ENCODE measurements around the gene KRT23. TPM values are rescaled to one million over a fixed set of nuclear protein-coding genes. Genes with fewer than 3 reads are reported as not detected.

The KRT23 gene
- total and polyA plus RNA-seq, 2 of the 4 experiments (the other 2 are of a cell fraction): 0.36 to 0.39 TPM

DNA sequence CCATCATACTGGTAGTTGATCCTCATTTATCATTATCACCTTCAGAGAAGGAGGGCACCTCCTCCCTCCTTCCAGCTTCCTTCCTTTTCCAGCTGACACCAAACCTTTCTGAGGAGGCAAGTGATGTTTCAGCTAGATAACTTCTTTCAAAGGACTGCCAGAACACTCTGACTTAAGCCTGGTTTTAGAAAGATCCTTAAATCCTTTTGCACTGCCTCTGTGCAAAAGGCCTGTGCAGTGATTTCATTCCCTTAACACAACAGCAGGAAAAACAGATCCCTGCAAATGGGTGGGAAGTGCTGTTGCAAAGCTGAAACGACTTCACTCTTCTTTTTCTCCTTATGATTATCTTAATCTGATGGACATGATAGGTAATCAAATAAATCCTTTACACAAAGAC lies 7.1 kb upstream of the KRT23 start:
- TF ChIP-seq RAD21 (IDR thresholded peaks at IDR 0.05; ENCODE audit: low read length) (no peak), FOS (IDR thresholded peaks at IDR 0.05; ENCODE audit: low read depth, low read length) (no peak)
- Histone ChIP-seq H3K14ac (replicated peaks; ENCODE audit: low read depth, low read length) (no peak overlapping the region), H2AK5ac (ENCODE audit: low read depth, low read length) (no peak overlapping the region), H3K4me1 (ENCODE audit: control insufficient read depth, insufficient read depth, low read length) (no peaks in the 10 kb centered on the region; the same call in 1 of the 2 replicates), H3K9me1 (ENCODE audit: insufficient read depth, low read length) (no peaks in the 10 kb centered on the region), H3K27me3 (ENCODE audit: control insufficient read depth, insufficient read depth, low read length) (no peaks in the 10 kb centered on the region), H3K9ac (ENCODE audit: low read depth, low read length) (no peak overlapping the region), H3K4me2 (ENCODE audit: low read depth, low read length) (no peak overlapping the region), H4K91ac (ENCODE audit: insufficient read depth, low read depth, low read length) (no peak overlapping the region), H2BK20ac (ENCODE audit: low read depth, low read length) (no peak overlapping the region), H2BK5ac (ENCODE audit: low read depth, low read length, poor library complexity, severe bottlenecking) (no peak overlapping the region), H2BK15ac (ENCODE audit: low read depth, low read length) (no peak overlapping the region), H3K23ac (ENCODE audit: low read depth, low read length) (no peak overlapping the region), H3K56ac (ENCODE audit: extremely low read depth, insufficient read depth, low read length) (no peak overlapping the region), H4K8ac (ENCODE audit: low read depth in 2 of 2, low read length in 2 of 2) (no peak overlapping the region), H4K5ac (ENCODE audit: low read depth, low read length) (no peak overlapping the region), H4K20me1 (ENCODE audit: insufficient read depth, low read length) (no peaks in the 10 kb centered on the region), H2AFZ (replicated peaks; ENCODE audit: low read length, poor library complexity) (no peak overlapping the region), H2BK120ac (ENCODE audit: low read depth, low read length) (no peak overlapping the region), H2AK9ac (replicated peaks; ENCODE audit: low read depth, low read length, poor library complexity) (no peak overlapping the region), H3K79me1 (ENCODE audit: low read depth in 1 of 2, low read length in 2 of 2) (no peaks in the 10 kb centered on the region), H3K4ac (ENCODE audit: low read depth, low read length) (no peak overlapping the region), H3K9me3 (ENCODE audit: control insufficient read depth, insufficient read depth, low read length) (no peaks in the 10 kb centered on the region), H3K18ac (ENCODE audit: low read depth, low read length) (no peak overlapping the region), H3K36me3 (ENCODE audit: control insufficient read depth, insufficient read depth, low read length) (no peaks in the 10 kb centered on the region), H3K4me3 (ENCODE audit: insufficient read depth, low read depth, low read length) (no peak overlapping the region), H3K27ac (ENCODE audit: insufficient read depth, low read length) (no peak overlapping the region)
- POLR2A ChIA-PET (ENCODE audit: unreplicated experiment): no interaction called here
- no TSS peak for BruUV-seq (replicated peaks)
- no peak for DNase-seq
- in situ Hi-C loops (cut with MboI; ENCODE audit: low sequenced_read_pairs) (no loop called here), intact Hi-C loops (cut with micrococcal nuclease) (no loop called here), dilution Hi-C loops (cut with HindIII; ENCODE audit: low sequenced_read_pairs, unreplicated experiment) (no loop called here)
- no peak for ATAC-seq (ENCODE audit: low read depth)
- WGBS, 2 experiments (ENCODE audit: extremely low coverage in 2 of 2, insufficient read length in 1 of 2): no CpG with 5 or more reads among the region's 1 CpG
- CTCF ChIA-PET: no interaction called here

Data from IMR-90 (cell line).